Large intestine (tissue), 3 donors: ENCODE results near the gene CSRP2. TPM values are rescaled to one million over a fixed set of nuclear protein-coding genes. Genes with fewer than 3 reads are reported as not detected.

ENCODE experiments used
- DNase-seq, 2 donors: peaks; one replicate each; pipeline versions ENCODE4 v3.0.0 to v3.0.0-alpha.2; 2013
- H3K27ac ChIP-seq: one replicate; pipeline ENCODE4 v1.5.1; 2013; ENCODE audit warnings: low read length
- H3K27me3 ChIP-seq: 2 replicates; pipeline ENCODE4 v1.6.1; 2013; ENCODE audit warnings: low read length; ENCODE audit not compliant: control insufficient read depth, insufficient read depth
- H3K36me3 ChIP-seq: 2 replicates; pipeline ENCODE4 v1.6.1; 2013; ENCODE audit warnings: low read length; ENCODE audit not compliant: control insufficient read depth, insufficient read depth
- H3K4me1 ChIP-seq: one replicate; pipeline ENCODE4 v1.6.1; 2013; ENCODE audit warnings: low read length; ENCODE audit not compliant: control insufficient read depth, insufficient read depth
- H3K4me3 ChIP-seq: one replicate; pipeline ENCODE4 v1.5.1; 2013; ENCODE audit warnings: low read length
- H3K9me3 ChIP-seq: one replicate; pipeline ENCODE4 v1.6.1; 2013; ENCODE audit warnings: mild to moderate bottlenecking, low read depth, low read length, moderate library complexity; ENCODE audit not compliant: control insufficient read depth
- WGBS: methylation state at CpG from one replicate; pipeline ENCODE4 v1.1.5; 2013; ENCODE audit warnings: low lambda C conversion rate; ENCODE audit not compliant: insufficient coverage; 5-methylcytosine and 5-hydroxymethylcytosine counted together
- polyA plus RNA-seq: library from polyadenylated mRNA; unstranded; fragments of 120-200 nt; gene quantifications from one replicate; pipeline ENCODE4 v1.2.1, GENCODE V29; 2013

CSRP2 gene
- polyA plus RNA-seq, 1 donor, result 29.4 TPM

DNA sequence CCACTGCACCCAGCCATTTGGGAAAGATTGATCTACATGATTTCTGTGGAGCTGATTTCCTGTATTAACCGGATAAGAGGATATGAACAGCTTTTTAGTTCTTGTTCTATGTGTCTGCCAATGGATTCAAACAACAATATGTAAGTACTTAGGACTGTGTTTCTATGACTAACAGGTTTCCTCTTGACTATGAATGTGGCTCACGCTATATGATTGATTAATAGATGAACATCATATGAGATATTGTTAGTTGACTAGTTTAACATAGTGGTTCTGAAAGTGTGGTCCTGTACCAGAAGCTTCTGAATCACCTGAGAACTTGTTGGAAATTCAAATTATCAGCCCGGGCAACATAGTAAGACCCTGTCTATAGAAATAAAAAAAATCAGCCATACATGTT lies 12.8 kb upstream of the CSRP2 start:
- no peak for DNase-seq
- no peaks in the 10 kb centered on the region for H3K27me3 ChIP-seq
- no peaks in the 10 kb centered on the region for H3K9me3 ChIP-seq
- H3K4me3 ChIP-seq, result no peak overlapping the region
- no peak overlapping the region for H3K27ac ChIP-seq
- H3K4me1 ChIP-seq, result no peaks in the 10 kb centered on the region
- WGBS, result no CpG with 5 or more reads among the region's 3 CpGs
- no peaks in the 10 kb centered on the region for H3K36me3 ChIP-seq

GRCh38 chr12:76890151-76891143 lies 11.6 kb upstream of the CSRP2 start:
- H3K27me3 ChIP-seq, result no peaks in the 10 kb centered on the region
- no peaks in the 10 kb centered on the region for H3K36me3 ChIP-seq
- H3K4me3 ChIP-seq, result no peak overlapping the region
- H3K4me1 ChIP-seq, result no peaks in the 10 kb centered on the region
- no peaks in the 10 kb centered on the region for H3K9me3 ChIP-seq
- DNase-seq, result no peak
- H3K27ac ChIP-seq, result no peak overlapping the region
- 67% methylated on average over 1 of the region's 8 CpGs for WGBS

DNA sequence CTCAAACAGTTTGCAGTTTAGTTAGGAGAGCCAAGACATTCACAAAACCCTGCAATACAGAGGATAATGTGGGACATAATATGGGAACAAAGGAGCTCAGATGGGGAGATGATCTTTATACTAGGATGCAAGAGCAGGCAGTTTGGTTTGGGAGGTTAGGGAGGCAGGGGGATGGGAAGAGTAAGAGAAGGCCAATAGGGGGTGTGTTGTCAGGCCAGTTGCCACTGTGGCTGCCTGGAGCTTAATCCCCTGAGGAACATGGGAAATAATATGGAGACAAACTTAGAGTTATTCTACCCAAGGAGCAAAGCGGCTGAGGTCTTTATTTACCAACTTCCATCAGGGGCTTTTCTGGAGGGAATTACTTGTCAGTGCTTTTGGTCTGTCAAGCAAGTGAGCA lies 10.0 kb upstream of the CSRP2 start:
- DNase-seq, result no peak
- H3K4me3 ChIP-seq, result no peak overlapping the region
- no peaks in the 10 kb centered on the region for H3K9me3 ChIP-seq
- no peaks in the 10 kb centered on the region for H3K36me3 ChIP-seq
- no peaks in the 10 kb centered on the region for H3K4me1 ChIP-seq
- no peaks in the 10 kb centered on the region for H3K27me3 ChIP-seq
- no CpG with 5 or more reads among the region's 1 CpG for WGBS
- H3K27ac ChIP-seq, result no peak overlapping the region

DNA sequence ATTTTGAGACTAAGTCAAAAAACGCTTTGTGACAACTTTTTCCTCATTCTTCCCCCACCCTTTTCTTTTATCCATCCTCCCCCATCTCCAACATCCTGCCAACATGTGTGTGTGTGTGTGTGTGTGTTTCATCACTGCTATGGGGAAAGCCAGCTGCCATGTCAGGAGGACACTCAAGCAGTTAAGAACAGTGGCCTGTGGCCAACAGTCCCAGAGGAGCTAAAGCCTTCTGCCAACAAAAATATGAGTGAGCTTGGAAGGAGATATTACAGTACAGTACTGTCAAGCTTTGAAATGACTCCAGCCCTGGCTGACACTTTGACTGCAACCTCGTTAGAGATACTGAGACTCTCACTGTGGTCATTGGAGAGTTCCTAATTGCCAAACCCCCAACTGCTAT lies 5.0 kb upstream of the CSRP2 start:
- peak in 1 of 2 donors; percentile 17 for DNase-seq
- Histone ChIP-seq H3K4me1 (no peaks in the 10 kb centered on the region), H3K27ac (no peak overlapping the region), H3K4me3 (no peak overlapping the region), H3K9me3 (no peaks in the 10 kb centered on the region), H3K36me3 (no peaks in the 10 kb centered on the region), H3K27me3 (no peaks in the 10 kb centered on the region)
- no CpG with 5 or more reads among the region's 2 CpGs for WGBS

DNA sequence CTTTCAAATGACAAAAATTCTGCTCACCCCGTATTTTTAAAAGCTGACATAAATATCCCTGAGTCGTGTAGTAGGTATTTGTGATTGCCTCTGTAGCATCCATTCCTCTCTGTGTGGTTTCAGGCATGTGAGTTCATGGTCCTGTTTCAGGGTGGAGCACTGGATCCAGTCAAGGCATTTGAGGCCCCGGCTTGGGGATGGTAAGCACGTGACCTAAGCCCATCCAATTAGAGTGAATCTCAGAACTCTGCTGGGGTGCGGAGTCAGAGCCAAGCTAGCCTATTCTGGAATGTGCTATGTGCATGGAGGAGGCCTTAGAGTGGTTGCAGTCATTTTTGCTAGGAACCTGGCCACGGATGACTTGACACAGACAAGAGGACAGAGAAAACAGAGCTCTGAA lies 4.3 kb upstream of the CSRP2 start:
- H3K4me1 ChIP-seq, result peaks cover 3% of the 10 kb centered on the region
- peaks cover 6% of the 10 kb centered on the region for H3K27me3 ChIP-seq
- H3K9me3 ChIP-seq, result no peaks in the 10 kb centered on the region
- H3K4me3 ChIP-seq, result no peak overlapping the region
- no peaks in the 10 kb centered on the region for H3K36me3 ChIP-seq
- no peak overlapping the region for H3K27ac ChIP-seq
- no CpG with 5 or more reads among the region's 6 CpGs for WGBS
- no peak for DNase-seq

- DNase-seq, result no peak
- Histone ChIP-seq H3K27me3 (peaks cover 11% of the 10 kb centered on the region), H3K9me3 (no peaks in the 10 kb centered on the region), H3K4me3 (no peak overlapping the region), H3K36me3 (no peaks in the 10 kb centered on the region), H3K27ac (no peak overlapping the region), H3K4me1 (peaks cover 6% of the 10 kb centered on the region)
- 100% methylated on average over 1 of the region's 1 CpG for WGBS
Observed at GRCh38 chr12:76882367-76882766, 3.5 kb upstream of the CSRP2 start.

GRCh38 chr12:76881142-76881541 lies 2.3 kb upstream of the CSRP2 start:
- H3K4me3 ChIP-seq, result no peak overlapping the region
- no peaks in the 10 kb centered on the region for H3K9me3 ChIP-seq
- peaks cover 6% of the 10 kb centered on the region for H3K4me1 ChIP-seq
- no peak for DNase-seq
- peaks cover 20% of the 10 kb centered on the region for H3K27me3 ChIP-seq
- H3K36me3 ChIP-seq, result no peaks in the 10 kb centered on the region
- H3K27ac ChIP-seq, result no peak overlapping the region

GRCh38 chr12:76880519-76881023 lies 1.8 kb upstream of the CSRP2 start:
- 90% methylated on average over 2 of the region's 7 CpGs for WGBS
- DNase-seq, result no peak
- H3K27ac ChIP-seq, result no peak overlapping the region

GRCh38 chr12:76879710-76880518 lies 1.1 kb upstream of the CSRP2 start:
- Histone ChIP-seq H3K9me3 (no peaks in the 10 kb centered on the region), H3K4me3 (peak overlapping the region; percentile 73), H3K4me1 (peaks cover 6% of the 10 kb centered on the region), H3K27ac (peak overlapping the region; percentile 70), H3K27me3 (peaks cover 20% of the 10 kb centered on the region), H3K36me3 (no peaks in the 10 kb centered on the region)
- 50% methylated on average over 4 of the region's 13 CpGs for WGBS
- no peak for DNase-seq

More at GRCh38 chr12:76880519-76881023, 1.8 kb upstream of the CSRP2 start:
- Histone ChIP-seq H3K9me3 (no peaks in the 10 kb centered on the region), H3K27me3 (peaks cover 20% of the 10 kb centered on the region), H3K4me1 (peaks cover 6% of the 10 kb centered on the region), H3K4me3 (no peak overlapping the region), H3K36me3 (no peaks in the 10 kb centered on the region)

DNA sequence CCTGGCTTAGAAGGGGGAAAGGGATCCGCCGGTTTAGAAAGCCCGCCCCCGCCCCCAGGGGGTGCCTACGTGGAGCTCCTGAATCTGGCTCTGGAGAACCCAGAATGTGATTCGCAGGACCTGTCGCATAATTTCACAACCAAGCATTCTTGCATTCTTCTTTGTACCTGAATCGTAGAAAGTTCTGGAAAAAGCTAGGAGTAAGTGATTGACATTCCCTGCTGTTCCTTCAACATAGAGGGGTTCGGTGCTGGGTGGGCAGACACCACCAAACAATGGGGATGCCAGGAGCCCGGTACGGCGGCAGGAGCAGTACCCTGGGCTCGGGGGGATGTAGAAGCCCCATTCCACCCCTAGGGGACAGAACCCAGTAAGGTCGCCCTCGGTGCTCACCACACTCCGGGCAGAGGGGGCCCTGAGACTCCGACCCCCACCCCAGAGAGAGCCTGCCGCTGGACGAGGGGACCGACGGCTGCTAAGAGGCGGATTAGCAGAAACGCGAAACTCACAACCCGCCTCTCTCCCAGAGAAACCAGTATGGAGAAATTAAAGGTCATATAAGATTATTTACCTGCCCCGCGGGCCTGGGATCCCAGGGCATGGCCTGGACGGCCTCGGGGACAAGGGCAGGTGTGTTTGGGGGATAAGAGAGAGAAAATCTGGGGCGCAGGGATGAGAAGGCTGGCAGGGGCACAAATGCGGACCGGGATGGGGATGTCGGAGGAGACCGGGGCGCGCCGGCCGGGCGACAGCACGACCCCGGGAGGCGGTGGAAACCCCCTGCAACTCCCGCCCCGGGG lies 520 bp downstream of the CSRP2 start:
- Histone ChIP-seq H3K36me3 (no peaks in the 10 kb centered on the region), H3K4me3 (peak overlapping the region; percentile 73), H3K9me3 (no peaks in the 10 kb centered on the region), H3K27ac (peak overlapping the region; percentile 34), H3K4me1 (peaks cover 6% of the 10 kb centered on the region), H3K27me3 (peaks cover 20% of the 10 kb centered on the region)
- no CpG with 5 or more reads among the region's 44 CpGs for WGBS
- no peak for DNase-seq
